Heart right ventricle (tissue), 16 donors: Measurements from ENCODE around the gene FBXO8. TPM values are rescaled to one million over a fixed set of nuclear protein-coding genes. Genes with fewer than 3 reads are reported as not detected.

Experiments used
- ATAC-seq, 8 donors: fragments of 200-7000 bp; cut with Tn5 transposase; one replicate each; pipeline ENCODE4 v1.9.1; 2020; ENCODE audit warnings: mild to moderate bottlenecking in 8 of 8, moderate library complexity in 8 of 8, moderate number of reproducible peaks in 1 of 8
- DNase-seq, 2 donors: peaks; one replicate each; pipeline ENCODE4 v3.0.0-alpha.2; 2020
- H3K27ac ChIP-seq, 10 donors: fragments of 200-600 bp; sonication (generic) in 2 of 10; one replicate each; pipeline versions ENCODE4 v1.5.0 to v1.8.0; 2020 to 2022; ENCODE audit warnings: mild to moderate bottlenecking in 3 of 10
- H3K27me3 ChIP-seq, 7 donors: fragments of 200-600 bp; one replicate each; pipeline ENCODE4 v1.8.0; 2021 to 2022; ENCODE audit warnings: mild to moderate bottlenecking in 2 of 7
- H3K36me3 ChIP-seq, 9 donors: fragments of 200-600 bp; sonication (generic) in 1 of 9; one replicate each; pipeline versions ENCODE4 v1.5.0 to v1.8.0; 2020 to 2022; ENCODE audit warnings: mild to moderate bottlenecking in 2 of 9
- H3K4me1 ChIP-seq, 9 donors: fragments of 200-600 bp; sonication (generic) in 1 of 9; one replicate each; pipeline versions ENCODE4 v1.5.0 to v1.8.0; 2020 to 2022; ENCODE audit warnings: mild to moderate bottlenecking in 4 of 9
- H3K4me3 ChIP-seq, 10 donors: fragments of 200-600 bp; sonication (generic) in 2 of 10; one replicate each; pipeline versions ENCODE4 v1.5.0 to v1.8.0; 2020 to 2022; ENCODE audit warnings: mild to moderate bottlenecking in 7 of 10, moderate library complexity in 2 of 10
- H3K9me3 ChIP-seq, 11 donors: fragments of 200-600 bp in 10 of 11; sonication (generic) in 2 of 11; one replicate each; pipeline versions ENCODE4 v1.5.0 to v1.8.0; 2013 to 2022; ENCODE audit warnings: mild to moderate bottlenecking in 2 of 11, control low read depth in 1 of 11, moderate library complexity in 1 of 11
- CTCF ChIP-seq, 9 donors: fragments of 200-600 bp; sonication (generic) in 2 of 9; IDR thresholded peaks; one replicate each; pipeline versions ENCODE4 v1.5.0 to v1.8.0; 2021 to 2022; ENCODE audit warnings: antibody characterized with exemption in 9 of 9, mild to moderate bottlenecking in 5 of 9, moderate library complexity in 1 of 9
- WGBS, 2 donors: extraction: QIAGEN DNeasy Blood & Tissue Kit; methylation state at CpG; one replicate each; pipeline ENCODE4 v1.1.7; 2013; ENCODE audit warnings: inconsistent platforms in 1 of 2; 5-methylcytosine and 5-hydroxymethylcytosine counted together
- intact Hi-C, 10 donors: fragments of 100-400 bp; cut with DNase I; formaldehyde crosslinking; loops; one replicate each; pipeline versions ENCODE4 v1.11.1 to v1.14.2; 2022
- polyA plus RNA-seq, 2 donors: library from polyadenylated mRNA; stranded (reverse); fragments of 200-250 nt; gene quantifications; one replicate each; pipeline ENCODE4 v1.2.3, GENCODE V29; 2013
- total RNA-seq, 10 donors: library from RNA; stranded (reverse); fragmentation: NEBNext Ultra II Directional in 3 of 10; extraction: Animal tissue kit (Norgen Biotek cat#: 25700) in 3 of 10; gene quantifications; one replicate each; pipeline versions ENCODE4 v1.2.1 to v1.2.4, GENCODE V29; 2021 to 2023
- donor health status: Arrhythmogenic right ventricular cardiomyopathy.
- donor health status: ischemic (EF 13 %, LVEDD 7.1; RV severe dilation, severe dysfunction).
- donor health status: healthy with polysubstance abuse.
- donor health status: DM: no; HTN: yes; CAD: no.
- donor health status: DM: no; HTN: no; CAD: no.
- donor health status: ischemic (EF 25% LVEDD 6.9; RV normal size, moderate dysfunction).
- donor health status: ischemic (EF 25% LVEDD 5.7; RV mildly dilated, moderate dysfunction).
- donor health status: healthy.
- donor health status: DM: yes; HTN: yes; CAD: no.
- donor health status: Ischemic cardiomyopathy.
- donor health status: ischemic (EF 35%, LVEDD 5.7; RV mildly dilated, moderate dysfunction).
- donor health status: nonischemic (EF 11% LVEDD 7.7; RV severe dilation, severe dysfunction).
- donor health status: DM: yes; HTN: yes; CAD: no.
- donor health status: PGD.
- donor health status: ischemic (EF 29% LVEDD 5.4; RV normal size, mild dysfunction).
- donor health status: nonischemic (EF 23%, LVEDD 6.1; RV moderate dilation, normal function).

The FBXO8 gene
- total and polyA plus RNA-seq, 12 donors, result 18.3 to 40.0 (median 27.4) TPM

- H3K4me3 ChIP-seq, result no peak overlapping the region
- DNase-seq (no peak), ATAC-seq (no peak)
- 82 to 97% methylated on average over 1 of the region's 1 CpG for WGBS, 2 donors
- intact Hi-C loops, result no loop called here
- no peaks in the 10 kb centered on the region for H3K4me1 ChIP-seq
- no peak for TF ChIP-seq CTCF (IDR thresholded peaks at IDR 0.05)
- no peaks in the 10 kb centered on the region for H3K9me3 ChIP-seq
- peaks cover 0 to 12% (median 0%) of the 10 kb centered on the region in 9 donors for H3K36me3 ChIP-seq
- no peak overlapping the region for H3K27ac ChIP-seq
- no peaks in the 10 kb centered on the region for H3K27me3 ChIP-seq
These were observed 40.8 kb upstream of the FBXO8 start for GRCh38 chr4:174324236-174324635.

GRCh38 chr4:174320494-174321199 is 37.2 kb upstream of the FBXO8 start:
- Histone ChIP-seq H3K4me1 (no peaks in the 10 kb centered on the region), H3K36me3 (peaks cover 0 to 44% (median 0%) of the 10 kb centered on the region in 9 donors), H3K4me3 (no peak overlapping the region), H3K27me3 (no peaks in the 10 kb centered on the region), H3K27ac (no peak overlapping the region), H3K9me3 (no peaks in the 10 kb centered on the region)
- ATAC-seq (no peak), DNase-seq (no peak)
- WGBS, 2 donors, result 85 to 87% methylated on average over 5 of the region's 5 CpGs
- intact Hi-C loops, result no loop called here
- TF ChIP-seq CTCF (IDR thresholded peaks at IDR 0.05), result no peak

GRCh38 chr4:174318829-174319764 is 35.6 kb upstream of the FBXO8 start:
- 76 to 83% methylated on average over 8 of the region's 8 CpGs for WGBS, 2 donors
- no peak for DNase-seq
- intact Hi-C loops, result loop anchor here in 8 of 10 donors (2.0 to 10.0 kb wide), 6 partner anchors 84 to 1004 kb away; no protein-coding TSS in a partner anchor
- H3K27me3 ChIP-seq, result no peaks in the 10 kb centered on the region
- peaks cover 0 to 47% (median 0%) of the 10 kb centered on the region in 9 donors for H3K36me3 ChIP-seq
- TF ChIP-seq CTCF (IDR thresholded peaks at IDR 0.05), result peak; percentile 40 to 80 (median 74)
- H3K27ac ChIP-seq, result no peak overlapping the region
- ATAC-seq, result no peak
- H3K9me3 ChIP-seq, result no peaks in the 10 kb centered on the region
- H3K4me3 ChIP-seq, result no peak overlapping the region
- no peaks in the 10 kb centered on the region for H3K4me1 ChIP-seq

GRCh38 chr4:174317531-174317930 is 34.1 kb upstream of the FBXO8 start:
- DNase-seq (no peak), ATAC-seq (no peak)
- Histone ChIP-seq H3K9me3 (no peaks in the 10 kb centered on the region), H3K27me3 (no peaks in the 10 kb centered on the region), H3K27ac (no peak overlapping the region), H3K36me3 (peaks cover 0 to 63% (median 0%) of the 10 kb centered on the region in 9 donors), H3K4me3 (no peak overlapping the region), H3K4me1 (no peaks in the 10 kb centered on the region)
- no peak for TF ChIP-seq CTCF (IDR thresholded peaks at IDR 0.05)
- intact Hi-C loops, result loop anchor here in 7 of 10 donors (5.0 to 10.0 kb wide), 5 partner anchors 83 to 1003 kb away; no protein-coding TSS in a partner anchor
